GM19240 (cell line): ENCODE measurements around the gene ADAMTS6.

Experiments used
- DNase-seq: peaks from one replicate; pipeline ENCODE4 v3.0.0; 2011; ENCODE audit warnings: low spot score; ENCODE audit not compliant: insufficient read length

The ADAMTS6 gene

DNA sequence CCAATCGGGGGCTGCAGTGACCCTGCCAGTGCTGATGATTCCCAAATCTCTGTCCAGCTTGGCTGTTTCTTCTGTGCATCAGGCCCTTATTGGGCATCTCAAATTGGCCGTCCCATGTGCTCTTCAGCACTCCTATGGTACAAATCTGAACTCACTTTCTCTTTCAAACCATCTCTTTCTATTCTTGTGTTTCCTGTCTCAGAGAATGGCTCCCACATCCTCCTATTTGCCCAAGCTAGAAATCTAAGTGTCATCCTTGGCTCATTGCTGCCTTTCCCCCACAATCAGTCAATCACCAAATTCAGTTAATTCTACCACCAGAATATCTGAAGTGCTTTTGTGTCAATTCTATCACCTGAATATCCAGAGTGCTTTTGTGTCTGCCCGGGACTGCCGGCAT, 376.4 kb downstream of the ADAMTS6 start:
- no peak for DNase-seq

GRCh38 chr5:65104831-65105230, 376.9 kb downstream of the ADAMTS6 start:
- DNase-seq, result no peak

DNA sequence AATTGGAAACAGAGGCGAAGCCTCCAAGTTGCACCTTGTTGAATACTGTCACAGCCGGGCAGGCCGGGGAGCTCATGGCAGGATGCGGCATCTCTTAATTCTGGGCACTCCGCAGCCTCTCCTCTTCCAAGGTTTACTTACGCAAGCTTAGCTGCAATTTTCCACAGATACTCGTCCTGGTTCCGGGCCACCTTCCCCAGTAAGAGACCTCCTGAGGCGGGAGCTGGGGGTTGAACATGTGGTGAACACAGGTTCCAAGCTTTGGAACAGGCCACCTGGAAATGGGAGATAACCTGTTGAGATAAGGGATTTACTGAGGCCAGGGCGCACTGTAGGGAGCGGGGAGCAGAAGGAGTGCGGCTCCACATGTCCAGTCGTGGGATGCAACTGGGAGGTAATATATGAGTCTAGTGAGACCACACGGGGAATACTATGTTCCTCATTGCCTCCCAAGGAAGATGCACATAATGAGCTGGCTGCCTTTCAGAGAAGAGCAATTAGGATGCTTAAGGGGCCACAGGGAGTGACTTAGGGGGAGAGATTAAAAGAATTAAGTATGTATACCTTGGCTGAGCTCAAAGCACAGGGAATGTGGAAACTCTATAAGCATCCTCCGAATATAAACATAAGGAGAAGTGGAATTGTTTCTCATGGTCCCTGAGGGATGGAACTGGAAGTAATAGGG, 377.8 kb downstream of the ADAMTS6 start:
- no peak for DNase-seq

- peak; percentile 38 for DNase-seq
Measured at GRCh38 chr5:65102976-65103711, 378.6 kb downstream of the ADAMTS6 start.

DNA sequence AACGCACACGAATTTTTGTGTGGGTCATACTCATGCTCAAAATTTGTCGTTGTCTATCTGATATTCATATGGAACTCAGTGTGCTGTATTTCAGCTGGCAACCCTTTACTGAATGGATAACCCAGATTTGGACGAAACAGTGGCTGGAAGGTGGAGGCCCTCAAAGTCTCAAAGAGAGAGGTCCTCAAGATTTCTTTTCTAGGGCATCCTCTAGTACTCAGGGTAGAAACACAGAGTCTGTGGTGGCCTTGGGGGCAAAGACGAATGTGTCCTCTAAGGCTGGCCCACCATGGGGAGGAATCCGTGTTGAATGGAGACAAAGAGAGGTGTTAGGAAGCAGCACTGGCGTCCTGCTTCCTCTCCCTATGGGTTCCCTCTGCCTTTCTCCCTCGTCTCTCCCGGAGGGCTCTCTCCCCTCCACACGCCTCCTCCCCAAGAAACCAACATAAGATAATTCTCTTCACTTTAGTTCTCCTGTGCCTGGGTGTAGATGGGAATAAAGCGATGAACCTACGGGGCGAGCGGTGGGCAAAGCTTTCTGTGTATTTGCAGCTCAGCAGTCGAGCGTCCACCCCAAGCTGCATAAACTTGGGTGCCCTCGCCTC, 379.2 kb downstream of the ADAMTS6 start:
- no peak for DNase-seq

- no peak for DNase-seq
Measured at GRCh38 chr5:65101632-65102100, 380.1 kb downstream of the ADAMTS6 start.

GRCh38 chr5:65100911-65101631, 380.6 kb downstream of the ADAMTS6 start:
- DNase-seq, result peak; percentile 14
